Progenitor cell of endocrine pancreas (in vitro differentiated cells): ENCODE results near the gene HLA-DOB. TPM values are rescaled to one million over a fixed set of nuclear protein-coding genes. Genes with fewer than 3 reads are reported as not detected.
A peak's percentile ranks its signal among the peaks of the same experiment; 100 is the strongest.

Experiments used
- DNase-seq: peaks from one replicate; pipeline ENCODE4 v3.0.0; 2021; ENCODE audit warnings: low spot score; ENCODE audit not compliant: unreplicated experiment
- H3K27ac Mint-ChIP-seq: 2 replicates; pipeline ENCODE4 v1.8.0; 2021; ENCODE audit warnings: mild to moderate bottlenecking, moderate library complexity, mixed read lengths
- H3K27me3 Mint-ChIP-seq: 2 replicates; pipeline ENCODE4 v1.8.0; 2021; ENCODE audit warnings: mixed read lengths
- H3K36me3 Mint-ChIP-seq: 2 replicates; pipeline ENCODE4 v1.8.0; 2022; ENCODE audit warnings: mixed read lengths; ENCODE audit not compliant: insufficient read depth
- H3K4me1 Mint-ChIP-seq: 2 replicates; pipeline ENCODE4 v1.8.0; 2021; ENCODE audit warnings: low read depth, mixed read lengths
- H3K4me3 Mint-ChIP-seq: 2 replicates; pipeline ENCODE4 v1.8.0; 2021; ENCODE audit warnings: low read depth, mild to moderate bottlenecking, moderate library complexity, mixed read lengths
- H3K9me3 Mint-ChIP-seq: 2 replicates; pipeline ENCODE4 v1.8.0; 2021; ENCODE audit warnings: low read depth, mixed read lengths
- CTCF ChIP-seq: fragments of 200-600 bp; sonication (generic); IDR thresholded peaks from one replicate; pipeline ENCODE4 v1.5.0; 2021; ENCODE audit warnings: antibody characterized with exemption, mild to moderate bottlenecking; ENCODE audit not compliant: unreplicated experiment
- total RNA-seq: library from RNA; stranded (reverse); gene quantifications from 2 replicates; pipeline ENCODE4 v1.2.1, GENCODE V29; 2021

The HLA-DOB gene
- total RNA-seq, 1 donor from 2014 or later, result not detected

- Mint-ChIP-seq H3K27ac (no peak overlapping the region), H3K9me3 (no peaks in the 10 kb centered on the region), H3K27me3 (peaks cover 69% of the 10 kb centered on the region), H3K4me3 (peak overlapping the region; percentile 84), H3K4me1 (peaks cover 10% of the 10 kb centered on the region), H3K36me3 (no peaks in the 10 kb centered on the region)
- no peak for TF ChIP-seq CTCF
- DNase-seq, result no peak
Observed at GRCh38 chr6:32837651-32838113, 20.9 kb upstream of the HLA-DOB start.

- no peak overlapping the region for H3K27ac Mint-ChIP-seq
- H3K4me1 Mint-ChIP-seq, result peaks cover 10% of the 10 kb centered on the region
- no peaks in the 10 kb centered on the region for H3K9me3 Mint-ChIP-seq
- no peak for TF ChIP-seq CTCF
- no peaks in the 10 kb centered on the region for H3K36me3 Mint-ChIP-seq
- peak overlapping the region; percentile 84 for H3K4me3 Mint-ChIP-seq
- DNase-seq, result no peak
- peaks cover 64% of the 10 kb centered on the region for H3K27me3 Mint-ChIP-seq
Observed at GRCh38 chr6:32836873-32837272, 20.1 kb upstream of the HLA-DOB start.

GRCh38 chr6:32835167-32835893, 18.5 kb upstream of the HLA-DOB start:
- H3K27ac Mint-ChIP-seq, result no peak overlapping the region
- no peaks in the 10 kb centered on the region for H3K9me3 Mint-ChIP-seq
- H3K36me3 Mint-ChIP-seq, result no peaks in the 10 kb centered on the region
- DNase-seq, result no peak
- peaks cover 10% of the 10 kb centered on the region for H3K4me1 Mint-ChIP-seq
- H3K27me3 Mint-ChIP-seq, result peaks cover 58% of the 10 kb centered on the region
- no peak overlapping the region for H3K4me3 Mint-ChIP-seq
- no peak for TF ChIP-seq CTCF

GRCh38 chr6:32833664-32834063, 16.9 kb upstream of the HLA-DOB start:
- no peak for TF ChIP-seq CTCF

GRCh38 chr6:32832535-32832934, 15.7 kb upstream of the HLA-DOB start:
- Mint-ChIP-seq H3K4me1 (peaks cover 9% of the 10 kb centered on the region), H3K36me3 (no peaks in the 10 kb centered on the region), H3K4me3 (no peak overlapping the region), H3K27ac (no peak overlapping the region), H3K27me3 (peaks cover 58% of the 10 kb centered on the region), H3K9me3 (no peaks in the 10 kb centered on the region)
- no peak for TF ChIP-seq CTCF
- DNase-seq, result no peak

More at GRCh38 chr6:32833664-32834063, 16.9 kb upstream of the HLA-DOB start:
- H3K4me3 Mint-ChIP-seq, result no peak overlapping the region
- no peak for DNase-seq
- no peaks in the 10 kb centered on the region for H3K9me3 Mint-ChIP-seq
- no peak overlapping the region for H3K27ac Mint-ChIP-seq
- H3K4me1 Mint-ChIP-seq, result peaks cover 10% of the 10 kb centered on the region
- H3K27me3 Mint-ChIP-seq, result peaks cover 57% of the 10 kb centered on the region
- no peaks in the 10 kb centered on the region for H3K36me3 Mint-ChIP-seq
